GM12878 (cell line): ENCODE results near the gene SPX. TPM values are rescaled to one million over a fixed set of nuclear protein-coding genes. Genes with fewer than 3 reads are reported as not detected.

ENCODE experiments used
- ATAC-seq: fragments of 200-7000 bp; cut with Tn5 transposase; 3 replicates; pipeline ENCODE4 v1.9.1; 2020; ENCODE audit warnings: mild to moderate bottlenecking, moderate library complexity
- Bru-seq: library from RNA; stranded (reverse); fragments of 400-500 nt; gene quantifications from one replicate; lab custom pipeline; 2021; lab: Mats Ljungman, UMichigan
- BruChase-seq, 2 experiments: library from RNA; stranded (reverse); fragments of 400-500 nt; gene quantifications; one replicate each; lab custom pipeline; 2021; lab: Mats Ljungman, UMichigan
- BruUV-seq: library from RNA; stranded (reverse); fragments of 400-500 nt; replicated peaks from 2 replicates; lab custom pipeline; 2021; lab: Mats Ljungman, UMichigan
- CTCF ChIA-PET: fragments of 300-600 bp; sonication (Branson Sonifier 250); formaldehyde crosslinking; extraction: SDS; loops from one replicate; lab custom pipeline; 2021; ENCODE audit warnings: inconsistent platforms; lab: Yijun Ruan, JAX
- POLR2A ChIA-PET: fragments of 350-600 bp; formaldehyde crosslinking; extraction: SDS; loops from one replicate; lab custom pipeline; 2021; ENCODE audit warnings: inconsistent platforms; lab: Charles Lee
- RAD21 ChIA-PET: fragments of 300-600 bp; sonication (Branson Sonifier 250); formaldehyde crosslinking; loops from one replicate; lab custom pipeline; 2023; ENCODE audit warnings: antibody characterized with exemption; ENCODE audit not compliant: unreplicated experiment; lab: Charles Lee
- SMC1A ChIA-PET: fragments of 300-600 bp; sonication (Branson Sonifier 250); formaldehyde crosslinking; loops from one replicate; lab custom pipeline; 2023; ENCODE audit not compliant: unreplicated experiment, uncharacterized antibody; lab: Charles Lee
- DNase-seq: peaks from one replicate; pipeline ENCODE4 v3.0.0-alpha.2; 2011; ENCODE audit warnings: low read depth, low spot score
- FAIRE-seq: peaks from 3 replicates; lab custom pipeline; 2011; peaks lifted over from hg19 to GRCh38; lab: Jason Lieb, UNC
- H2AFZ ChIP-seq: 2 replicates; pipeline ENCODE4 v1.6.0; 2011; ENCODE audit warnings: low read depth, low read length, control low read depth; ENCODE audit not compliant: control insufficient read depth
- H3K27ac ChIP-seq: 2 replicates; pipeline ENCODE4 v1.5.1; 2011; ENCODE audit warnings: control low read depth; ENCODE audit not compliant: control insufficient read depth, insufficient read depth
- H3K27me3 ChIP-seq, 2 experiments: replicated peaks in 1 of 2; 2 replicates each; pipeline versions ENCODE4 v1.6.0 to v1.6.1; 2011; ENCODE audit warnings: low read length in 1 of 2; ENCODE audit not compliant: control insufficient read depth in 2 of 2, insufficient read depth in 2 of 2
- H3K36me3 ChIP-seq, 2 experiments: 2 replicates each; pipeline ENCODE4 v1.5.1; 2011; ENCODE audit warnings: low read length in 1 of 2; ENCODE audit not compliant: control insufficient read depth in 2 of 2, insufficient read depth in 2 of 2
- H3K4me1 ChIP-seq: 2 replicates; pipeline ENCODE4 v1.6.1; 2011; ENCODE audit warnings: mild to moderate bottlenecking, low read length, moderate library complexity, mixed read lengths; ENCODE audit not compliant: control insufficient read depth, insufficient read depth
- H3K4me2 ChIP-seq: 2 replicates; pipeline ENCODE4 v1.6.0; 2011; ENCODE audit warnings: control low read depth; ENCODE audit not compliant: control insufficient read depth, insufficient read depth
- H3K4me3 ChIP-seq: fragments of 200-600 bp; sonication (generic); 2 replicates; pipeline ENCODE4 v1.5.1; 2016
- H3K79me2 ChIP-seq: 2 replicates; pipeline ENCODE4 v1.6.0; 2011; ENCODE audit warnings: low read length; ENCODE audit not compliant: control insufficient read depth, insufficient read depth
- H3K9ac ChIP-seq: 2 replicates; pipeline ENCODE4 v1.8.0; 2011; ENCODE audit warnings: low read length, control low read depth, mixed read lengths; ENCODE audit not compliant: control insufficient read depth, insufficient read depth
- H3K9me3 ChIP-seq: replicated peaks from 3 replicates; pipeline ENCODE4 v1.5.1; 2011; ENCODE audit warnings: mild to moderate bottlenecking, low read length; ENCODE audit not compliant: control insufficient read depth, insufficient read depth
- H4K20me1 ChIP-seq: 2 replicates; pipeline ENCODE4 v1.6.0; 2011; ENCODE audit not compliant: control insufficient read depth, insufficient read depth
- CHD4 ChIP-seq: fragments of 200-600 bp; sonication (generic); IDR thresholded peaks from 2 replicates; pipeline ENCODE4 v1.6.1; 2016; ENCODE audit warnings: mild to moderate bottlenecking
- ETV6 ChIP-seq, 2 experiments: fragments of 450-650 bp in 1 of 2; IDR thresholded peaks in 1 of 2; conservative IDR thresholded peaks in 1 of 2; 2 replicates each; pipeline ENCODE4 v1.6.1; 2014; ENCODE audit warnings: antibody characterized with exemption in 1 of 2, borderline replicate concordance in 1 of 2, low read depth in 1 of 2, mild to moderate bottlenecking in 1 of 2, moderate library complexity in 1 of 2
- HDAC2 ChIP-seq: fragments of 200-600 bp; sonication (generic); IDR thresholded peaks from 2 replicates; pipeline ENCODE4 v1.6.1; 2017
- IRF5 ChIP-seq: fragments of 450-650 bp; IDR thresholded peaks from 2 replicates; pipeline ENCODE4 v1.6.1; 2017; ENCODE audit warnings: borderline replicate concordance
- NFXL1 ChIP-seq: fragments of 450-650 bp; IDR thresholded peaks from 2 replicates; pipeline ENCODE4 v1.6.1; 2017; ENCODE audit warnings: antibody characterized with exemption, mild to moderate bottlenecking, borderline replicate concordance
- NFYB ChIP-seq: IDR thresholded peaks from 2 replicates; pipeline ENCODE4 v1.6.1; 2011; ENCODE audit warnings: low read depth, mild to moderate bottlenecking, low read length, improper control_type of control experiment, moderate library complexity; ENCODE audit not compliant: insufficient read depth
- ZBED1 ChIP-seq: IDR thresholded peaks from 2 replicates; pipeline ENCODE4 v1.6.1; 2016; ENCODE audit warnings: borderline replicate concordance
- WGBS: methylation state at CpG from one replicate; pipeline ENCODE4 v1.1.6; 2016; ENCODE audit warnings: low lambda C conversion rate; ENCODE audit not compliant: insufficient replicate concordance, insufficient coverage; ENCODE audit errors: missing lambda C conversion rate; 5-methylcytosine and 5-hydroxymethylcytosine counted together
- in situ Hi-C: fragments of 300-500 bp; cut with MboI; formaldehyde crosslinking; loops from 9 replicates; pipeline ENCODE4 v1.14.3; 2018; ENCODE audit warnings: mixed read lengths
- intact Hi-C: fragments of 100-400 bp; cut with micrococcal nuclease; formaldehyde crosslinking; loops from one replicate; pipeline ENCODE4 v1.14.2; 2022; ENCODE audit not compliant: unreplicated experiment
- long read RNA-seq, 2 experiments: library from polyadenylated mRNA; unstranded; transcript quantifications; one replicate each; pipeline ENCODE4 v2.0.0, GENCODE V29; 2019 to 2020
- polyA minus RNA-seq, 3 experiments: library from RNA; depleted of rRNA, polyadenylated mRNA; stranded (reverse); fragments of >200 nt; gene quantifications; 2 replicates each; pipeline ENCODE4 v1.2.3, GENCODE V29; 2011
- polyA plus RNA-seq, 11 experiments: library from polyadenylated mRNA; depleted of rRNA in 4 of 11; unstranded in 6 of 11; stranded (reverse) in 5 of 11; fragments of >200 nt; fragmentation: Nextera tagmentation in 4 of 11; fragmentation: Illumina TruSeq in 1 of 11; extraction: Ambion mirVana in 4 of 11; extraction: Trizol in 1 of 11; gene quantifications; 1 replicate in 1 of 11; 2 replicates in 10 of 11; pipeline versions ENCODE4 v1.2.1 to v1.2.3, GENCODE V29; 2011 to 2016; ENCODE audit warnings: inconsistent platforms in 2 of 11, missing spikeins in 2 of 11, low read depth in 1 of 11
- total RNA-seq, 4 experiments: library from RNA; depleted of rRNA in 3 of 4; stranded (reverse); fragments of >200 nt in 3 of 4; fragmentation: Illumina TruSeq in 1 of 4; extraction: Trizol in 1 of 4; gene quantifications; 2 replicates each; pipeline versions ENCODE4 v1.2.1 to v1.2.3, GENCODE V29; 2013 to 2021

SPX gene
- total RNA-seq (2013; cell fraction: nucleolus; rRNA removed): 0.06 TPM in 1 of 2 replicates, not detected in the other
- total RNA-seq (2014; rRNA removed): not detected in 2 replicates
- total RNA-seq (2014; rRNA removed; fragmentation: Illumina TruSeq; extraction: Trizol): not detected in 2 replicates
- 0.11 TPM in 1 of 2 replicates, not detected in the other for total RNA-seq (2021)
- polyA plus RNA-seq (2011; ENCODE audit: low read depth): not detected
- 0.05 and 0.12 TPM in 2 replicates for polyA plus RNA-seq (2011; rRNA removed)
- 0.01 and 0.03 TPM in 2 replicates for polyA plus RNA-seq (2011; cell fraction: cytosol; rRNA removed)
- polyA plus RNA-seq (2011; cell fraction: nucleus; rRNA removed): 0.15 TPM in 1 of 2 replicates, not detected in the other
- polyA plus RNA-seq (2012): 0.07 TPM in 1 of 2 replicates, not detected in the other
- not detected in 2 replicates for polyA plus RNA-seq (2014; fragmentation: Illumina TruSeq; extraction: Trizol)
- polyA plus RNA-seq (2014; fragmentation: Nextera tagmentation; extraction: Ambion mirVana): under 1 TPM in 1 of 2 experiments, not detected in 1; 0.05 TPM
- polyA plus RNA-seq (2014; rRNA removed): not detected in 2 replicates
- polyA plus RNA-seq (2016; fragmentation: Nextera tagmentation; extraction: Ambion mirVana): not detected
- polyA minus RNA-seq (2011; rRNA and poly(A)+ RNA removed): not detected in 2 replicates
- polyA minus RNA-seq (2011; cell fraction: cytosol; rRNA and poly(A)+ RNA removed): not detected in 2 replicates
- 0.19 and 0.24 TPM in 2 replicates for polyA minus RNA-seq (2011; cell fraction: nucleus; rRNA and poly(A)+ RNA removed)
- percentile 34 among the genes with signal in this experiment for Bru-seq, nascent RNA
- BruChase-seq, experiment 1, labeled RNA remaining after a 6-hour chase: percentile 49 among the genes with signal in this experiment
- BruChase-seq, experiment 2, labeled RNA remaining after a 2-hour chase: percentile 64 among the genes with signal in this experiment
- long read RNA-seq, experiment 1: 0 reads
- long read RNA-seq, experiment 2: 0 reads

GRCh38 chr12:21526053-21526452 is at the start of gene SPX:
Gene SPX (plus strand): TSS chr12:21526296. CDS start chr12:21526473, 177 bp downstream.
- no TSS peak for BruUV-seq
- Histone ChIP-seq H3K36me3 (no peaks in the 10 kb centered on the region), H3K9ac (no peak within 1 kb of the TSS), H3K79me2 (no peaks in the 10 kb centered on the region), H3K4me1 (no peaks in the 10 kb centered on the region), H4K20me1 (no peaks in the 10 kb centered on the region), H3K27me3 (peaks cover 0 to 8% of the 10 kb centered on the region in 2 experiments; a peak in 3 of 4 replicates), H2AFZ (no peak within 1 kb of the TSS), H3K9me3 (no peaks in the 10 kb centered on the region; the same call in 2 of the 3 replicates), H3K27ac (no peak within 1 kb of the TSS), H3K4me2 (no peak within 1 kb of the TSS), H3K4me3 (no peak within 1 kb of the TSS)
- no peak for FAIRE-seq
- ATAC-seq: no peak
- WGBS: 100% methylated on average over 1 of the region's 1 CpG
- intact Hi-C loops (no loop called here), in situ Hi-C loops (no loop called here)
- TF ChIP-seq CHD4: no peak
- TF ChIP-seq IRF5: no peak
- TF ChIP-seq NFXL1: no peak
- TF ChIP-seq ZBED1: no peak
- TF ChIP-seq ETV6 (conservative IDR thresholded peaks at IDR 0.05 in 1 of 2, IDR thresholded peaks at IDR 0.05 in 1 of 2; ENCODE audit: borderline replicate concordance in 1 of 2, low read depth in 1 of 2): no peak
- no peak for TF ChIP-seq HDAC2
- TF ChIP-seq NFYB: no peak
- no peak for DNase-seq
- RAD21 ChIA-PET: no interaction called here
- CTCF ChIA-PET: interaction anchor here (1.0 kb wide), 1 partner anchor 12 kb away, joined by 3 read pairs; no protein-coding TSS in a partner anchor
- SMC1A ChIA-PET: interaction anchor here (0.7 to 0.8 kb wide), 2 partner anchors 8 to 153 kb away, joined by 3 read pairs; no protein-coding TSS in a partner anchor
- POLR2A ChIA-PET: no interaction called here
